ENCODE results near the gene NEO1. TPM values are rescaled to one million over a fixed set of nuclear protein-coding genes. Genes with fewer than 3 reads are reported as not detected.

NEO1 gene
- total and polyA plus RNA-seq, 7 experiments from 2014 or later: 1.4 to 9.5 (median 6.4) TPM

DNA sequence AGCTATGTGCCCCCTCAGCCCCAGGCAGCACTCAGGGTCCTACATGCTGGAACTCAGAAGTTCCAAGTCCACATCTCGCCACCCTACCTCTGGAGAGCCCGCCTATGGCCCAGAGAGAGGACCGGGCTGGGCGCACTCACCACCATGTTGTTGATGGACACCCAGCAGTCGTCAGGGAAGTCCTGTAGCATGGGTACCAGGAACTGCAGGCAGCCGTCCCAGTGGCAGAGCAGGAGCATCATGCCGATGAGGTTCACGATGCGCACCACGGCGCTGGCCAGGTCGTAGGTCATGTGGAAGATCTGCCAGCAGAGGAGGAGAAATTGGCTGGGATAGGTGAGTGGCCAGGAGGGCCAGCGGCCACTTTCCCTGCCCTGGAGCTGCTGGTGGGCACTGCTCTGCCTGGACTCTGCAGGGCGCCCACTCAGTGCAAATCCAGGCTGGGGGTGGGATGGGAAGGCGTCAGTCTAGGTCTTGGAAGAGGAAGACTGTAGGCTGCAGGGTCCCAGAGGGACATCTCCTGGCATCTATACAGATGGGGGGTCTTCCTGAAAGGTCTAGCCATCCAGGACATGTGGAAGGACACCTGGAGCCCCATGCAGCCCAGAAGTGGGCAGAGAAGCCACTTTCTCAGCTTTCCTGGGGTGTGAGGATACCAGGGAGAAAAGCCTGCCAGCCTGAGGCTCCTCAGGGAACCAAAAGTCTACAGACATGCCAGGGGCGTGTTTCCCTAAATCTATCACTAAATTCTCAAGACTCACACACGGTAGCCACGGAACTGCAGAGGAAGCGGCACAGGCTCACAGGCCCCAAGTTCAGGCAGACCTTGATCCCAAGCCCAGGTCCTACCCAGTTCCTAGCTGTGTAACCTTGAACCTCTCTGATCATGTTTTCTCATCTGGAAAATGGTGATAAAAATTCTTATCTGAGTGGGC, 280.0 kb downstream of the NEO1 start:
- Histone ChIP-seq H3K9me3 (ENCODE audit: control insufficient read depth in 2 of 3, low read length in 3 of 3) (no peaks in the 10 kb centered on the region), H3K36me3 (ENCODE audit: control insufficient read depth in 2 of 3, insufficient read depth in 3 of 3, low read length in 3 of 3) (no peaks in the 10 kb centered on the region), H3K27ac (ENCODE audit: low read depth, low read length) (no peak overlapping the region), H3K4me3 (ENCODE audit: low read length) (no peak overlapping the region), H3K27me3 (ENCODE audit: control insufficient read depth in 2 of 2, insufficient read depth in 2 of 2, low read length in 2 of 2) (no peaks in the 10 kb centered on the region), H3K4me1 (ENCODE audit: control insufficient read depth in 2 of 2, insufficient read depth in 2 of 2, low read length in 2 of 2) (no peaks in the 10 kb centered on the region)
- ATAC-seq (no peak), DNase-seq (no peak)
- intact Hi-C loops (cut with micrococcal nuclease): no loop called here
- Mint-ChIP-seq H3K9me3 (peaks cover 0 to 2% (median 0%) of the 10 kb centered on the region in 11 donors), H3K4me1 (peaks cover 0 to 4% (median 0%) of the 10 kb centered on the region in 7 donors), H3K36me3 (no peaks in the 10 kb centered on the region), H3K27me3 (peaks cover 0 to 7% (median 4%) of the 10 kb centered on the region in 5 donors), H3K4me3 (no peak overlapping the region), H3K27ac (no peak overlapping the region)
- POLR2A ChIA-PET: no interaction called here
- CTCF ChIA-PET: interaction anchor here (0.6 kb wide), 1 partner anchor 34 kb away, joined by 3 read pairs; no protein-coding TSS in a partner anchor

DNA sequence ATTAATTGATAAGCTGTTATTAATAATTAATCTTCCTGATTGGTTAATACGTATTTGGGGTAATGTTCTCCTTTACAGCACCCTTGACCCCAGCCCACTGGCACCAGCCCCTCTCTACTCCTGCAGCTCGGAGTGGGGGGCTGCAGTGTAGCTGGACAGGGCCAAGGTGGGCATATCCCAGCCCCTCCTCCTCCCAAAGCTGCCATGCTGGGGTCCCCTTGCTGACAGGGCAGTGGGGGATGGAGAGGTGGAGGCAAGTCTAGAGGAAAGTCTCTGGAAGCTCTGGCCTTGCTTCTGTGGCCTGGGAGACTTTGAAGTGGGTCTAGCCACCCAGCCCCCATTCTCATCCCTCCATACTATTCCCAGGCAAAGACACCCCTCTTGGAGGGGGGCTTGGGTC, 280.7 kb downstream of the NEO1 start:
- H3K36me3 ChIP-seq (ENCODE audit: control insufficient read depth in 2 of 3, insufficient read depth in 3 of 3, low read length in 3 of 3): no peaks in the 10 kb centered on the region
- H3K27me3 ChIP-seq (ENCODE audit: control insufficient read depth in 2 of 2, insufficient read depth in 2 of 2, low read length in 2 of 2): no peaks in the 10 kb centered on the region
- no peak overlapping the region for H3K27ac Mint-ChIP-seq
- no peak overlapping the region for H3K27ac ChIP-seq (ENCODE audit: low read depth, low read length)
- no peaks in the 10 kb centered on the region for H3K4me1 ChIP-seq (ENCODE audit: control insufficient read depth in 2 of 2, insufficient read depth in 2 of 2, low read length in 2 of 2)
- ChIA-PET CTCF (interaction anchor here (0.6 kb wide), 1 partner anchor 35 kb away, joined by 3 read pairs; no protein-coding TSS in a partner anchor), POLR2A (no interaction called here)
- H3K27me3 Mint-ChIP-seq: peaks cover 0 to 11% (median 4%) of the 10 kb centered on the region in 5 donors
- intact Hi-C loops (cut with micrococcal nuclease): no loop called here
- DNase-seq: no peak
- H3K4me1 Mint-ChIP-seq: peaks cover 0 to 4% (median 0%) of the 10 kb centered on the region in 7 donors
- ATAC-seq: no peak
- peaks cover 0 to 2% (median 0%) of the 10 kb centered on the region in 11 donors for H3K9me3 Mint-ChIP-seq
- H3K36me3 Mint-ChIP-seq: no peaks in the 10 kb centered on the region
- H3K4me3 Mint-ChIP-seq: no peak overlapping the region
- no peaks in the 10 kb centered on the region for H3K9me3 ChIP-seq (ENCODE audit: control insufficient read depth in 2 of 3, low read length in 3 of 3)
- no peak overlapping the region for H3K4me3 ChIP-seq (ENCODE audit: low read length)

DNA sequence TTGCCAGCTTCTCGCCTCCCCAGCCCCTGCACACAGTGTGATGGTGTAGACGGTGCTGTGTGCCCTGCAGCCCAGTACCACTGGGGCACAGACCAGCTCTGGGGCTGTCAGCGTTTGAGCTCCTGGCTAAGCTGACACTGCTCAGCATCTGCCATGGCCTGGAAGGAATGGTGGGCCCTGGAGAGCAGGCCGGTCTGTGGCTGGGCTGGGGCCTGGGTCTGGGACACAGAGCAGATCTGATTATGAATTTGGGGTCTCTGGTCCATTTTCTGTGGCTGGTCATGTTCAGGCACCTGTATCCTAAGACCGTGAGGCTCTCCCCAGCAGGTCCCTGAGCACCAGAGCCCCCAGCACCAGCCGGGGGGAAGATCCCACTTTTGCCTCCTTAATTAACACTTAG, 281.8 kb downstream of the NEO1 start:
- Histone ChIP-seq H3K36me3 (ENCODE audit: control insufficient read depth in 2 of 3, insufficient read depth in 3 of 3, low read length in 3 of 3) (no peaks in the 10 kb centered on the region), H3K27ac (ENCODE audit: low read depth, low read length) (no peak overlapping the region), H3K4me3 (ENCODE audit: low read length) (no peak overlapping the region), H3K9me3 (ENCODE audit: control insufficient read depth in 2 of 3, low read length in 3 of 3) (no peaks in the 10 kb centered on the region), H3K27me3 (ENCODE audit: control insufficient read depth in 2 of 2, insufficient read depth in 2 of 2, low read length in 2 of 2) (no peaks in the 10 kb centered on the region), H3K4me1 (ENCODE audit: control insufficient read depth in 2 of 2, insufficient read depth in 2 of 2, low read length in 2 of 2) (no peaks in the 10 kb centered on the region)
- Mint-ChIP-seq H3K27ac (no peak overlapping the region), H3K9me3 (peaks cover 0 to 2% (median 0%) of the 10 kb centered on the region in 11 donors), H3K4me1 (peaks cover 0 to 4% (median 0%) of the 10 kb centered on the region in 7 donors), H3K27me3 (peaks cover 0 to 11% (median 4%) of the 10 kb centered on the region in 5 donors), H3K36me3 (no peaks in the 10 kb centered on the region), H3K4me3 (no peak overlapping the region)
- intact Hi-C loops (cut with micrococcal nuclease): no loop called here
- no peak for ATAC-seq
- CTCF ChIA-PET: no interaction called here
- DNase-seq: no peak
- POLR2A ChIA-PET: no interaction called here

DNA sequence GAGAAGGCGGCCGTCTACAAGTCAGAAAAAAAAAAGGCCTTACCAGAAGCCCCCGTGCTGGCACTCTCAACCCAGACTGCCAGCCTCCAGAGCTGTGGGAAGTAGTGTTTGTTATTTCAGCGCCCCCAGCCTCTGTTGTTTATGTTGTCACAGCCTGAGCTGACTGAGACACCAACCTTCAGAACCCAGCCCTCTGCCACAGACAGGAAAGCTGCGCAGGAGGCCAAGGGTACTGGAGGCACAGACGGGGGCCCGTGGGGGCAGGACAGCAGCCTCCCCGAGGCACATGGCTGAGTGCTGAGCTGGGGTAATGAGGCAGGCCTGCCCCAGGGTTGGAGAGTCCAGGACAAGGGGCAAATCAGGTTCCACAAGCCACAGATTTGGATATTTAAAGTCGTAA, 282.8 kb downstream of the NEO1 start:
- no peak overlapping the region for H3K27ac ChIP-seq (ENCODE audit: low read depth, low read length)
- ATAC-seq (no peak), DNase-seq (no peak)
- POLR2A ChIA-PET: no interaction called here
- H3K36me3 ChIP-seq (ENCODE audit: control insufficient read depth in 2 of 3, insufficient read depth in 3 of 3, low read length in 3 of 3): no peaks in the 10 kb centered on the region
- CTCF ChIA-PET: no interaction called here
- peaks cover 0 to 2% (median 0%) of the 10 kb centered on the region in 11 donors for H3K9me3 Mint-ChIP-seq
- H3K4me1 ChIP-seq (ENCODE audit: control insufficient read depth in 2 of 2, insufficient read depth in 2 of 2, low read length in 2 of 2): no peaks in the 10 kb centered on the region
- no peak overlapping the region for H3K4me3 ChIP-seq (ENCODE audit: low read length)
- intact Hi-C loops (cut with micrococcal nuclease): no loop called here
- H3K27me3 ChIP-seq (ENCODE audit: control insufficient read depth in 2 of 2, insufficient read depth in 2 of 2, low read length in 2 of 2): no peaks in the 10 kb centered on the region
- no peaks in the 10 kb centered on the region for H3K9me3 ChIP-seq (ENCODE audit: control insufficient read depth in 2 of 3, low read length in 3 of 3)
- no peak overlapping the region for H3K4me3 Mint-ChIP-seq
- H3K27ac Mint-ChIP-seq: no peak overlapping the region
- H3K27me3 Mint-ChIP-seq: peaks cover 0 to 14% (median 4%) of the 10 kb centered on the region in 5 donors
- no peaks in the 10 kb centered on the region for H3K36me3 Mint-ChIP-seq
- H3K4me1 Mint-ChIP-seq: peaks cover 0 to 4% (median 0%) of the 10 kb centered on the region in 7 donors

DNA sequence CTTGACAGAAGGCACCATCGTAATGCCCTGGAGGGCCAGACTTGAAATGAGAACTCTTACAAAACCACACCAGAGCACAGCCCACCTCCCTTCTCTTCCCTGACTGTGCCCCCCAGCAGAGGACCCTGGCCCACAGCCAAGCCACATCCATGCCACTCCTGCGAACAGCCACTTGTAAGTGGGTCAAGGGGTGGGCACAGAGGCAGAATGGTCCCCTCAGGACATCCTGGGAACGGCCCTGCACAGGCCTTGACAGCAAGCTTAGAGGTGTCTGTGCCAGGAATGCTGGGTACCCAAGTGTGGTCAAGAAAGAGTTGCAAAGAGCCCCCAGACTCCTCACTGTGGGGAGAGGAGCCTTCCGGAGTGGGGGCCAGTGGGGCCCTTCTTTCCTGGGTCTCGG, 283.2 kb downstream of the NEO1 start:
- H3K4me1 ChIP-seq (ENCODE audit: control insufficient read depth in 2 of 2, insufficient read depth in 2 of 2, low read length in 2 of 2): no peaks in the 10 kb centered on the region
- Mint-ChIP-seq H3K9me3 (peaks cover 0 to 2% (median 0%) of the 10 kb centered on the region in 11 donors), H3K4me1 (peaks cover 0 to 4% (median 0%) of the 10 kb centered on the region in 7 donors), H3K4me3 (no peak overlapping the region), H3K27ac (no peak overlapping the region), H3K36me3 (no peaks in the 10 kb centered on the region), H3K27me3 (peaks cover 0 to 17% (median 4%) of the 10 kb centered on the region in 5 donors)
- H3K27me3 ChIP-seq (ENCODE audit: control insufficient read depth in 2 of 2, insufficient read depth in 2 of 2, low read length in 2 of 2): no peaks in the 10 kb centered on the region
- no peaks in the 10 kb centered on the region for H3K9me3 ChIP-seq (ENCODE audit: control insufficient read depth in 2 of 3, low read length in 3 of 3)
- no peak overlapping the region for H3K27ac ChIP-seq (ENCODE audit: low read depth, low read length)
- intact Hi-C loops (cut with micrococcal nuclease): no loop called here
- H3K36me3 ChIP-seq (ENCODE audit: control insufficient read depth in 2 of 3, insufficient read depth in 3 of 3, low read length in 3 of 3): no peaks in the 10 kb centered on the region
- CTCF ChIA-PET: no interaction called here
- H3K4me3 ChIP-seq (ENCODE audit: low read length): no peak overlapping the region
- no peak for DNase-seq
- POLR2A ChIA-PET: no interaction called here
- no peak for ATAC-seq

DNA sequence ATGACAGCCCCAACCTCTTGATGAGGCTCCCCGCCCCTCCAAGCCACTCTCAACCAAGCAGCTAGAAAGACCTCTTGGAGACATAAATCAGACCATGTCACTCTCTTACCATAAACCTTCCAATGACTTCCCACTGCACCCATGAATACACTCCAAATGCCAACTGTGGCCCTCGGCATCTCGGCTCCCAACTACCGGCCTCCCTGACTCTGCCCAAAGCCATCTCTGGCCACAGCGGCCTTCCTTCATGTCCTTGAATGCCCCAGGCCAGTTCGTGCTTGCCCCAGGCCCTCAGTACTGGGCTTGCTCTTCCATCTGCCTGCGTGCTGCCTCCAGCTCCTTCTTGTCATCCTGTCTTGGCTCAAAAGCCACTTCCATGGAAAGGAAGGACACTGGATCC, 284.5 kb downstream of the NEO1 start:
- H3K9me3 ChIP-seq (ENCODE audit: control insufficient read depth in 2 of 3, low read length in 3 of 3): no peaks in the 10 kb centered on the region
- no peak overlapping the region for H3K27ac Mint-ChIP-seq
- H3K27me3 Mint-ChIP-seq: peaks cover 0 to 17% (median 4%) of the 10 kb centered on the region in 5 donors
- DNase-seq (no peak), ATAC-seq (no peak)
- no peak overlapping the region for H3K4me3 ChIP-seq (ENCODE audit: low read length)
- H3K36me3 ChIP-seq (ENCODE audit: control insufficient read depth in 2 of 3, insufficient read depth in 3 of 3, low read length in 3 of 3): no peaks in the 10 kb centered on the region
- intact Hi-C loops (cut with micrococcal nuclease): no loop called here
- no peaks in the 10 kb centered on the region for H3K27me3 ChIP-seq (ENCODE audit: control insufficient read depth in 2 of 2, insufficient read depth in 2 of 2, low read length in 2 of 2)
- no peak overlapping the region for H3K27ac ChIP-seq (ENCODE audit: low read depth, low read length)
- no peaks in the 10 kb centered on the region for H3K4me1 ChIP-seq (ENCODE audit: control insufficient read depth in 2 of 2, insufficient read depth in 2 of 2, low read length in 2 of 2)
- H3K36me3 Mint-ChIP-seq: no peaks in the 10 kb centered on the region
- CTCF ChIA-PET: no interaction called here
- peaks cover 0 to 2% (median 0%) of the 10 kb centered on the region in 11 donors for H3K9me3 Mint-ChIP-seq
- peaks cover 0 to 4% (median 0%) of the 10 kb centered on the region in 7 donors for H3K4me1 Mint-ChIP-seq
- POLR2A ChIA-PET: no interaction called here
- no peak overlapping the region for H3K4me3 Mint-ChIP-seq
